OCI-M1 (cell line): ENCODE measurements around the gene TBC1D22A.

Experiments used
- DNase-seq: peaks from one replicate; lab custom pipeline; 2025; lab: John Stamatoyannopoulos, UW

TBC1D22A gene

DNA sequence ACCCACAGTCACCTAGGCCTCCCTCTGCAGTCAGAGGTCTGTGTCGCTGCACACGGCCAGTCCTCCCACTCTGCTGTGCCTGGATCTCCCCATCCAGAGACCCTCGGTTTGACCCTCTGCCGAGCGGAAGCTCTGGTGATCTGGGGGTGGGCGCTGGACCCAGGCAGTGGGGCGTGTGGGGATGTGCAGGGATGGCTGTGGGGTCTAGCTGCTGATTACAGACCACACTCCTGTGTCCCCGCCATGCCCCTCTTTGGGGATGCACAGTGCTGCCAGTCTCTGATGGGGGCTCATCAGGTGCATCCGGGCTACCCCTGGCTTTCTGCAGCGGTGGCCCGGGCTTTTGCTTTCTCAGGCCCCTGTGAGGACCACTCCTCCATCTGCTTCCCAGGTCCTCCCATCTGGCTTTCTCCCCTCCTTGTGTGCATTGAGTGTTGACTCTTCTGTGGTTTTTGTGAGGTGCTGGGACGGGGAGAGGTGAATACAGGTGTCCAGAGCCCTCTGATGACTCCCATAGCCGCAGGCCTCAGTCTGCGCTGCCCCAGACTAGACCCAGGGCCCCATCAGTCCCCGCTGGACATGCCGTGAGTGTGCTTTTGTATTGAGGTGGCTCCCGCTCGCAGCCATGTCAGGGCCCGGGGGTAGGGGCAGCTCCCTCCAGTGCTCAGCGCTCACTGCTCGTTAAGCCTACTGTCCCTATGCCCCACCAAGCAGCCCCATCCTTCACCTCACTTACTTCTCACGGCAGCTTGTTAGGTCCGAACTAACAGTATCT is 251.6 kb downstream of the TBC1D22A start:
- DNase-seq: no peak

DNA sequence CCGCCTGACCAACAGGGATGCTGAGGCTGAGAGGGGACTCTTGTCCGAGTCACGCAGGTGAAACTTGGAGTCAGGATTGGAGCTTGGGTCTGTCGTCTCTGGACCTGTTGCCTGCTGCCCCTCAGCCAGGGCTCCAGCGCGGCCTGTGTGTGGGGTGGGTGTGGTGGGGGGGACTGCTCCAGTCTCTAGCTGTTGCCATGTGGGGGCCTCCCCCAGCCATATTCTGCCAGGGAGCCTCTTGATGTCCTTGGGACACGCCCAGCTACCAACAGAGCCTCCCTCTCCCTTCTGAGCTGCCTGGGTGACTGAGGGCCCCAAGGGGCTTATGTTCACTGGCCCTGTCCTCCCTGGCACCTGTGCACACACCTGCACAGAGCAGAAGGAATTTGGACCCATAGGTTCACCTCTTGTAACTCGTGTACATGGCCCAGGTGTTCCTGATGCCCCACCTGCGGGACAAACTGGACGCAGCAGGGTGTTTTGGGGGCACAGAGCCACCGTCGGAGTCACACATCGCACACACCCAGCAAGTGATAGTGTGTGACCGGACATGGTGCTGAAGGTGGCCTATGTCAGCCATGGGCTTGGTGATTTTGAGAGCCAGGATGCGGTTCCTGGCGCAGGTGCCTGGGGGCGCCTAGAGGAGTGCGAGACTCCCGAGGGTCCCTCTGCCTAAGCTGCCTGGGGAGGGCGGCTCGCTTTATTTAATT is 252.3 kb downstream of the TBC1D22A start:
- DNase-seq: no peak

DNA sequence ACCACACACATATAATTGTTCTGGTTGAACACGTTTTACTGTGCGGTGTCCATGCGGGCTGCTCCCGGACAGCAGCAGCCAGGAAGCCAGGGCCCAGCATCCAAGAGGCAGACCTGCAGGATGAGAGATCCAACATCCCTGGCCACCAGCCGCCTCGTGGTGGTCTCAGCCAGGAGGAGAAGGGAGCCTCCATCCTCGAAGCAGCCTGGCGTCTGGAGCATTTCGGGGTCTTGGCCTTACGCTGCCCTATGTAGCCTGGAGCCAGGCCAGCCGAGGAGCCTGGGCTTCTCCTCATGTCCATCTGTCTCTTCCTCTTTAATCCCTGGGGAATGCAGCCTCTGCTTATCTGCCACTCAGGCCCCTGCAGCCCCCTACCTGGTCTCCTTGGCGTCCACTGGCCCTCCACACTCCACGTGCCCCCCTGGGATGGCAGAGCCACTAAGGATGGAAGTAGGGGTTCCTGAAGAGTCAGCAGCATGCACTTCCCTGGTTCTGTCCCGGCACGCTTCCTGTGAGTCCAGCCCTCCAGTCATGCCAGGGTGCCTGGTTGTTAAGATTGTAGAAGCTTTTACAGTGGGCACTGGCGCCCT is 253.2 kb downstream of the TBC1D22A start:
- DNase-seq: no peak

DNA sequence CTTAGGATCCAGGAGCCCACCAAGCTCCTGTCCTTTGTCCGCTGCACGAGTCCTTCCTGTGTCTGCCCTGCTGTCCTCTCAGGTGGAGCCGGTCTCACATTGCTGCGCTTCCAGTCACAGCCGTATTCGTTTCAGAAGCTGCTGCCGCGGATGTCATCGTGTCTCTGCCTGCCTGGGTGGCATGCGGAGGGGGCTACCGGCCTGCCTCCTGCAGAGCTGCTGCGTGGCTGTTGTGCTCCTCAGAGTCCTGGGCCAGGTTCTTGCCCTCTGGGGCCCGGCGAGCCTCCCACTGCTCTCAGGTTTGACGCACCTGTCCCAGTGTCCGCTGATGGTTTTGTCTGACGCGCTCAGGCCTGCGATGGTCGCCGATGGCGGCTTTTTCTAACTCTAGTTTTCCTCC is 254.2 kb downstream of the TBC1D22A start:
- no peak for DNase-seq

DNA sequence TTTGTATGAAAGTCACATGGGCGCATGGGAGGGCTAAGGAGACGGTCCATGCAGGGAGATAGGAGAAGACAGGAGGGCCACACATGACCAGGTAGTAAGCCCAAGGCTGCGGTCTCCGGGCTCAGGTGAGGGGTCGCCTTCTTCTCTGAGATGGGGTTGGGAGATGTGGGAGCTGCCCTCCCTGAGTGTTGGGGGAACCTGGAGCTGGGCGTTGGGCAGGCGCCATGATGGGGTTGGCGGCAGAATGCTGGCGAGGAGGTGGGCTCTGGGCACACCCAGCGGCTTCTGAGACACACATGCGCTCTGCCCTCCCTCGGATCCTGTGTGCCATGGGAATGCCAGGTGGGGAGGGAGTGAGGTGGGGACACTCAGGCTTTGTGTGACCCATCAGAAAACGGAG is 254.8 kb downstream of the TBC1D22A start:
- DNase-seq: no peak

DNA sequence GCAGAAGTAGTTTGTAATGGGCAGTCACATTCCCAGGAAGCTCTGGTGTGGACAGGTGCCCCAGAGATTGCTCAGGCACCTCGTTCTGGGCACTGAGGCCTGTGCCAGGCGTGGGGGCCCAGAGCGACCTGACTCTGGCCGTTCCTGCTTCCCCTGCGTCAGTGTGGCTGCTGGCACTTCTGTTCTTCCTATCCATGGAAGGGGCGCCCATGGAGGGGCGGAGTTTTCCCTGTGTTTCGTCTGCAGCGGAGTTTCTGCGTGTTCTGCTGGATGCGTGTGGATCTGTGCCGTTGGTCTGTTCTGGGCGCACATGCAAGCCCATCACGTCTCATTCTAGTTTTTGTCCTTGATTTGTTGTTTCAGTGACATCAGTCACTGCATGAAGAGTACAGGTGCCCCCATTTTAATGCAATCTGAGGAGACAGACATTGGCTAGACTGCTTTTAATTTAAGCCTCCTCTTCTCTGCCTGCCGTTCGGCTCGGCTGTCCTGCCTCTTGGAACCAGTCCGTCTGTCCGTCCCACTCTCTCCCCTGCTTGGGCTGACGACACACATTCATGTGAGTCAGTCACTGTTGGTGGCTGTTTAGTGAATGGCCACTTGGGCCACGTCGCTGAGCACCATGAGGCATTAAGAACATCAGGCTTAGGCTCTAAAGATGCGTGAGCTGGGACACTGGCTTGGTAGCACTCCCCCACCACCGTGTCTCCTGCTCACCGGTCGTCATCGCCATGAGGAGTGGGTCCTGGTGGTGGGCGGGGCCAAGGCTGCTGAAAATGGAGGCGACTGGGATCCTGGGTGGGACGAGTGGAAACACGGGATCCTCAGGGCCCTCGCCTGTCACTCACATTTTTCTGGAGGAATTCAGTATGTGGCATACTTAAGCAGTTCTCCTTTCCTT is 255.8 kb downstream of the TBC1D22A start:
- no peak for DNase-seq

DNA sequence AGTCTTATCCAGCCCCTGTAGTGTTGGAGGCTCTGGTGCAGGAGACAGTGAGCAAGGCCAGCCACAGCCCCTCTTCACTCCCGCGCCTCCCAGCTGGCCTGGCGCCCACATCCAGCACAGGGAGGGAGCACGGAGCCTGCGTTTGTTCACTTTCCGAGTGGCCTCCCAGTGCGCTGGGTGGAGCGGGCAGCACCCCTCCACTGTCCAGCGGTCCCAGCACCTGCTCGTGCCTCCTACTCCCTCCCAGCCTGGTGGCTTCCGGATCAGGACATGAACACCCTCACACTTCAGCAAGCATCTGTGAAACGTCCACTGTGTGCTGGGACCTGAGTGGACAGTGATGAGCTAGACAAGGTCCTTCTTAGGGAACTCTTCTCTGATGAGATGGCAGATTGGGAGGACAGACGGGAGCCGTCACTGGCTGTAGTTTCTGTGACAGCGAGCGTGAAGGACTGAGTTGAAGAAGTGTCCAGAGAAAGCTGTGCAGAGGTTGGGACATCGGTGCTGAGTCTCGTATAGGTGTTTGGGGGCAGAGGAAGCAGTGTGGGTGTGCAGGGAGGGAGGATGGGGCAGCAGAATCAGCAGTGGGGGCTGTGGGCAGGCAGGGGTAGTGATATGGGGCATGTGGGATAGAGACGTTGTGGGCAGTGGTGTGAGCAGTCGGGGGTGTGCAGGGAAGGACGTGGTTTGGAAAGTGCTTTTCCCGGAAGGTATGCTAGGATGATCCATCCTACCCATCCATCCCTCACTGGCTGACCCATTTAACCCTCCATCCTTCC is 256.8 kb downstream of the TBC1D22A start:
- DNase-seq: no peak

DNA sequence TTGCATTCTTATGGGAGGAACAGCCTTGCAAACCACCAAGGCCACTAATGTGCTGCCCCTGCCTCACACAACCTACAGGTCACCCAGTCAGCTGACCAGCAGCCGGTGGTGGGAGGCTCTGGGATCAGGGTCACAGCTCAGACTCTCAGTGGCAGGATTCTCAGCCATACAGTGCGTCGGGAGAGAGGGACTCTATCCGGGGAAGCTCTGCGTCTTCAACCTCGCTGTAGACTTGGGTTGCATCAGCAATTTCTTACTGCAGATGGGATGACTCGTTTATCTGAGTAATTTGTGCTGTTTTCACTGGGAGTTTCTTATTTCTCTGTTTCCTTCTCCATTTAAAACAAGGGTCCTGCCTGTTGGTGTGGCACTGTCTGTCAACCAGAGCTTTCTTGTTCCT is 257.7 kb downstream of the TBC1D22A start:
- no peak for DNase-seq

DNA sequence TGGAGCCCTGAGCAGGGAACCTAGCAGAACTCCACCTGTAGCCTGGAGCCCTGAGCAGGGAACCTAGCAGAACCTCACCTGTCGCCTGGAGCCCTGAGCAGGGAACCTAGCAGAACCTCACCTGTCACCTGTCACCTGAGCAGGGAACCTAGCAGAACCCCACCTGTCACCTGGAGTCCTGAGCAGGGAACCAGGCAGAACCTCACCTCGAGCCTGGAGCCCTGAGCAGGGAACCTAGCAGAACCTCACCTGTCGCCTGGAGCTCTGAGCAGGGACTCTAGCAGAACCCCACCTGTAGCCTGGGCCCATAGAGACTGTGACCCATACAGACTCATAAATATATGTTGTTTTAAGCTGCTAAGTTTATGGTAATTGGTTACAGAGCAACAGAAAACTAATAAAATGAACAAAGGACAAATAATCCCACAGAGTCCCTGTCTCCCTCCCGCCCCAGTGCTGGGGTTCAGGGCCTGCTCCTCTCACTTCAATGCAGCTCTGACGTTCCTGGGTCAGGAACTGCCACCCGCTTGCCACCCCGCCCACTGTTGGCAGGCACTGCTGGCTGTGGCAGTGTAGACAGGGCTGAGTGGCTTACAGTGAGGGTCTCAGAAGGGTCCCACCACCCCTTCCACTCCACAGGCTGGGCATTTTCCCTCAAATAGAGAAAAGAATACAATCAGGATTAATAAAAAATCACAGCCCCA is 259.1 kb downstream of the TBC1D22A start:
- DNase-seq: no peak

DNA sequence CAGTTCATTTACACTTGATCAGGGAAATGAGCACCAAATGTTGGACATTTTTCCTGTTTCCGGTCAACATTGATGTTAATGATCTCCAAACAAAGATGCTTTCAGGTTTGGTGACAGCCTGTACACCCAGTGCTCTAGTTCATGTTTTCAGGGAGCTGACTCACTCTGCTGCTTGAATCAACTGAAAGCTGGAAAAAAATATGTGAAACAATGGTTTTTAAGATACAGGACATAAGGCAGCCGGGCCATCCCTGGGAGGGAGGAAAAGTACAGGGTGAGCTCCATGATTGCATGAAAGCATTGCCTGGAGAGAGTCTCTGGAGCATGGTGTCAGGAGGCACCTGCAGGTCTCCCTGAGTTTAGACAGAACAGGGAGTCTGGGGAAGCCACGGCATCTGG is 259.6 kb downstream of the TBC1D22A start:
- no peak for DNase-seq

DNA sequence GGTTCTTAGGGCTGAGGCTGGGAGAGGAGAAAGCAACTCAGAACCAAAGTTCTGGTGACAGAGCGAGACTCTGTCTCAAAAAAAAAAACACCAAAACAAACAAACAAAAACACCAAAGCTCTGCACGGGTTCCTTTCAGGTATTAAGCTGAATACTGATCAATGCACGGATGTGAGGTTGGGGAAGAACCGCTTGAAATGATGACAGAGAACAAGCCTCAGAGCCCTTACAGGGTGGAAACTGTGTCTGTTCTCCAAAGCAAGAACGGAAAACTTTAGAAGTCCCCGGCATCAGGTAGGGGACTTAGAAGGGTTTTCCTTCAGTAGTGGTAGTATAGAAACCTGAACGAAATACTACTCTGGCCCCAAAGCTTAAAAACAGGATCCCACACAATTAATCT is 260.0 kb downstream of the TBC1D22A start:
- DNase-seq: no peak

DNA sequence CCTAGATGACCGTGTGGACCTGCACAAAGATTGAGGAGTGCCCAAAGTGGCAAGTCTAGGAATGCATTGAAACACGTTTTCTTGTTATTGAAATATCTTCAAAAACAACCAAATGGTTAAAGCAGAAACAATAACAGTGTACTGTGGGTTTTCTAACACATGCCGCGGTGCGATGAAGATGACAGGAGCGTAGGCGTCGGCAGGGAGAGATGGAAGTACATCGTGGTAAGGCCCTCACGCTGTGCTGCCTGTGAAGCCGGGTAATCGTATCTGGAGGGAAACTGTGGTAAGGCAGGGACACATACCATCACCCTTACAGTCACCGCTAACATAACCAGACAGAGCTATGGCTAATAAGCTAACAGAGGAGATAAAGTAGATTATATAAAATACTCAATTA is 261.4 kb downstream of the TBC1D22A start:
- no peak for DNase-seq

DNA sequence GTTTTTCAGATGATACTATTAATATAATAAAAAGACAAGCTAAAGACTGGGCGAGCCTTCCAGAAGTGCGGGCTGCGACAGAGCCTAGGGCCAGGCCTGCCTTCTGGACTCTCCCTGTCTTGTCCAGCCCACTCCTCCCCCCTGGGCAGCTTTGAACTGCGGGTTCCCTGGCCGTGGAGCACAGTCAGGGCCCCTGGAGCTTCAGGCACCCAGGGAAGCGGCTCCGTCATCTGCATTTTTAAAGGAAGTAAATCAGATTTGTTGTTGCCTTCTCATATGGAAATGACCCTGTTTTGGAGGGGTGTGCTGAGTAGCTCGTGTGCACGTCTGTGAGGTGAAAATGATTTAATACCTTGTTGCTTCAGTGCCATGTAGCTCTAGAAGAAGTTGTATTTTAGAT is 265.3 kb downstream of the TBC1D22A start:
- no peak for DNase-seq

DNA sequence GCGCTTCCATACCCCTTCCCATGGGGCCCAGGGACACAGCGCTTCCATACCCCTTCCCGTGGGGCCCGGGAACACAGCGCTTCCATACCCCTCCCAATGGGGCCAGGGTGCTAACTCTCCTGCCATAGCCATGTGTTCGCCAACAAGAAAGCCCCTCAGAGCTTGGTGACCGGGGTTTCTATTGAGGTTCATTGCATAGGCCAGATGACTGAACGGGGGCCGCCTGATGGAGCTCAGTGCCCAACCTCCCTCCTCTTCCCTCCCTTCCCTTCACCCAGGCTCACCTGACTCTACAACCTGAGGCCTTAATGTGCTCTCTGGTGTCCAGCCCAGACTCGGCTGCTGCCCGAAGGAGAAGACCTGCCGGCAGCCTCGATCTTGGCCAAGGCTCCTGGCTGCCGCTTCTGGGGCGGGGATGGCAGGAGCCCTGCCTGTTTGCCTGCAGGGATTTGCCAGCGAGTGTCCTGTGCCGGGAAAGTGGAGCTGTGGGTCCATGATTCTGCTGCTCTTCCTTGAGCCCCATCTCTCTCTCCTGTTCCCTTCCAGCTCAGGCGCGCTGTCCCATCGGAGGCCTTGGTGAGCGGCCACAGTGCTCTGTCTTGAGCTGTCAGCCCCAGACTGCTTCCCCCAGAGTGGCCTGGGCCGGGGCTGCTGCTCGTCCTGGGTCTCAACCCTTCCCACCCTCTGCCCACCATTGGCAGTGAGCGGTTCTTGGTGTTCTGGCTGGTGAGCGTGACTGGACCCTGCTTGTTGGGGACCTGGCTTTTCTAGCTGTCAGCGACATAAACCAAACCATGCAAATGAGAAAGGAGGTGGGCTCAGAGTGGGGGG is 267.0 kb downstream of the TBC1D22A start:
- DNase-seq: no peak

DNA sequence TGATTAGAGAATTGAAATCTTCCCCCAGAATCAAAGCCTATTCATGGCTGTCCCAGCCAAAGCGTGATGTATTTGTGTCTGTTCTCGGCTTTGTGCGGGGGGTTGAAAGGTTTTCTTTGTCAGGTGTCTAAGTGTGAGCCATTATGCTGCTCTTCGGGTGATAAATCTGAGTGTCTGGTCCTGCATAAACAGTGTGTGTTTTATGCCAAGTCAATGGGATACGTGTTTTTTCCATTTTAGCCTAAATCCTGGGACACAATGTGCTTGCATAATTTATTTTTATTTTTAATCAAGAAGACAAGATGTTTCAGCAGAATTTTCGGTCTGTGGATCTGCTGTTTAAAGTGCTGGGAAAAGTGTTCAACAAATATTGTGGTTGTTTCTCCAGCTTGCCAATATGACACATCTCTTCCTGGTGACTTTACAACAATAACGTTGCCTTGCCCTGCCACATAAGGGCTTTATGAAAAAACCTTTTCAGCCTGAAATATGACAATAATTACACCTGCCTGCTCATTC is 267.8 kb downstream of the TBC1D22A start:
- DNase-seq: no peak

DNA sequence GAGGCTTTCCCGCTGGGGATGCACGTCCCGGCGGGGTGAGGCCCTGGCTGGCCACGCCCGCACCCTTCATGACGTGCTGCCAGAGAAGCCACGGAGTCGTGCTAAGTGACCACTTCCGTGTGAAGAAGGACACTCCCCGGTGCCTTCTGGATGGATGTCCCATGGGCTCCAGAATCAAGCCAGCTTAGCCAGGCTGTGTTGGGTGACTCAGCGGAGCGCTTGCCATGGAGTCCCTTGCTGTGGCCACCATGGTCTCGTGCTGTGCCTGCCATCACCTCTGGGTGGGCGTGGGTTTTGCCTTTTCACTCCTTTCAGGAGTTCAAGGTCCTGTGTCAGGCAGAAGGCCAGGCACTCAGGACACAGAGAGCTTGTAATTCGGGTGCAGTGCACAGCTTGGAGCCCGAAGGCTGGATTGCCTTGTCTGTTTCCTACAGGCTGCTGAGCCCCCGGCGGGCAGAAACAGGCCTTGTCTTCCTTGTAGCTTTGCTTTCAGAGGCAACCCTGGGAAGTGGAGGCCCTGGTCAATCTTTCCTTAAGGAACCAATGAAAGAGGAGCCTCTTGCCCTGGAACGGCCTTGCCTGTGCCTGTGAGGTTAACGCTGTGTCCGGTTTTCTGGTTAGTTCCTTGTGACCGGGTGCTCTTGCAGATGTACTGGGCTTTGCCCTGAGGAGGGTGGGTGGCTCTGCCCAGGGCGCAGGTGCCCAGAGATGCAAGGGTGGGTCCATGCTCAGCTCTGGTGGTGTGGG is 268.6 kb downstream of the TBC1D22A start:
- DNase-seq: no peak

DNA sequence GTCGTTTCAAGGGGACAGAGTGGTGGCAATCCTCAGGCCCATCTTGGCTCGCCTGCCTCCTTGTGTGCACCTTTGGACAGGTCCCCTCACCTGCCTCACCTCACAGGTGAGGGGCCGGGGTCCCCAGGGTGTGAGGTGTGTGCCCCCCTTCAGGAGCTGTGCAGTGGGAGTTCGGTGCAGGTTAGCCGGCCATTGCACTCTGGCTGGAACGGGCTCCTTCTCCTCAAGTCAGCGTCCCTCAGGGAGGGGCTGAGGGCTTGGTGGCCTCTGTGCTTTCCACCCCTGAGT is 269.1 kb downstream of the TBC1D22A start:
- no peak for DNase-seq

DNA sequence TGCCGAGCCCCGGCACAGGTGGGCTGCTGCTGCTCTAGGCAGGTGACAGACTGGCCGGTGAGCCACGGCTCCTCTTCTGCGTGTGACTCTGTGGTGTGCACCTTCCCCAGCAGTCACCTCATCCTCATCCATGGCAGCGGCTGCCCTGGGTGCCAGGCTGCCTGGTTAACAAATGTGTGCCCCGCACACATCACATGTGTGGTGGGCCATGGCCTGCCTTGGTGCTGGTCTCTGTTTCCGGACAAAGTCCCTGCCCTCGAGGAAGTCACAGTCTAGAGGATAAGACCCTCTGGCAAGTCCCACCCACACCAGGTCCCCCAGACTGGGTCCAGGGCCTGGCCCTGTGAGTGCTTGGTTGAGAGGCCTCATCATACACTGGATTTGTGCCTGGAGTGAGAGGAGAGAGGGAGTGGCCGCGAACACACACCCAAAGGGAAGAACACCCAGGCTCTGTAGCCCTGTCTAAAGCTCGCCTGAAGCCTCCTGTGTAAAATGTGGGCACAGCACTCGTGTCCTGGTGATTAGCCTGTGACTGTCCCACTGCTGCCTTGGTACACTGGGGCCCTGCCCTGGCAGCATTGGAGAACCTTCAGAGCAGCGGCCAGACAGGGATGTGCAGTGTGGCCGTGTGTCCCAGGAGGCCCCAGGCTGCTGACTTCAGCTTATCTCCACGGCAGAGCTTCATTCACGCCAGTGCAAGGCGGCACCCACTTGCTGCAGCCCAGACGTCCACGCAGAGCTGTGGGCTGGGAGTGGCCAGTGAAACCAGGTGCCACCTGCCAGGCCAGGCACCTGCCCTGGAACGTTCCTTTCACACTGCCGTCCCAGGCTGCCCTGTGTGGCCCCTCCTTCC is 269.9 kb downstream of the TBC1D22A start:
- DNase-seq: no peak
